OCI-LY3 (cell line): Measurements from ENCODE around the gene RSRC2.

Source experiments
- CTCF ChIP-seq: fragments of 200-600, 300-600 bp; sonication (generic); IDR thresholded peaks from 2 replicates; pipeline ENCODE4 v1.5.1; 2014; ENCODE audit warnings: antibody characterized with exemption, low read length, low read depth
- EZH2phosphoT487 ChIP-seq: fragments of 200-600 bp; shearing (Covaris generic); IDR thresholded peaks from 2 replicates; pipeline ENCODE4 v1.6.1; 2018; ENCODE audit warnings: antibody characterized with exemption, mixed run types, low read depth

GRCh38 chr12:122486805-122487426 is 39.8 kb downstream of the RSRC2 start:
- TF ChIP-seq EZH2phosphoT487 = no peak
- TF ChIP-seq CTCF = no peak
